ENCODE measurements around the gene HS1BP3. TPM values are rescaled to one million over a fixed set of nuclear protein-coding genes. Genes with fewer than 3 reads are reported as not detected.

The HS1BP3 gene
- total and polyA plus RNA-seq, 2 donors (not counting 3 experiments of a cell fraction or from before 2014, with no cell fraction given) = 27.4 to 33.1 TPM

DNA sequence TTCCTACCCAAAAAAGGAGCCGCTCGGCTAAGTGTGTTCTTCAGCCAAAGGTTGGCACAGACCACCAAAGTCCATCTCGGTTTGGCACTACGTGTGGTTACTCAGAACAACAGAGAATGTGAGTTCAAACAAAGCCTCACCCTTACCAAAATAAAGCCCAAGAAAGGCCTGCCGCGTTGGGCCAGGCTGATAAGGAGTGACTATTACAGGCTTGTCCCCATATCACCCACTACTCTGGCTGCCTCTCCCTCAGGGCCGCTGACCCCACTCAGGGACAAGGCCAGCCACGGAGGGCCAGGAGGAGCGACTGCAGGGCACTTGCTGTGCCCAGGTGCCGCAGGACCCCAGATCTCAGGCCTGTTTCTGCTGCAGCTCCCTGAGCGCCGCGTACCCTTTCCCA, 13.8 kb downstream of the HS1BP3 start:
- BruUV-seq (replicated peaks) = no TSS peak
- no peak for FAIRE-seq

More for the DNA sequence above, 13.8 kb downstream of the HS1BP3 start:
- H3K9me3 ChIP-seq (replicated peaks; ENCODE audit: control insufficient read depth, insufficient read depth, low read length) = no peaks in the 10 kb centered on the region
- no peaks in the 10 kb centered on the region for H3K79me2 ChIP-seq (ENCODE audit: control insufficient read depth, insufficient read depth, low read length)
- H3K4me1 ChIP-seq (ENCODE audit: control insufficient read depth, extremely low read depth, insufficient read depth, low read length) = peaks cover 26% of the 10 kb centered on the region
- H3K4me2 ChIP-seq (ENCODE audit: insufficient read depth, low read length) = no peak overlapping the region
- H3K36me3 ChIP-seq (ENCODE audit: control insufficient read depth in 2 of 2, extremely low read depth in 1 of 2, insufficient read depth in 2 of 2, low read length in 2 of 2) = peaks cover 0 to 22% of the 10 kb centered on the region in 2 experiments
- no peak overlapping the region for H3K27ac ChIP-seq (ENCODE audit: insufficient read depth, low read depth, low read length)
- dilution Hi-C loops (cut with MboI; ENCODE audit: extremely low pct_ligation_motif_present, low sequenced_read_pairs) = loop anchor here (10.0 kb wide), 1 partner anchor 192 kb away; the partner anchor contains the start of gene RHOB
- intact Hi-C loops (cut with micrococcal nuclease) = no loop called here
- no peaks in the 10 kb centered on the region for H4K20me1 ChIP-seq (replicated peaks; ENCODE audit: control insufficient read depth, extremely low read depth, insufficient read depth, low read length)
- H3K27me3 ChIP-seq (ENCODE audit: control insufficient read depth in 2 of 2, insufficient read depth in 2 of 2, low read length in 2 of 2) = no peaks in the 10 kb centered on the region
- DNase-seq (ENCODE audit: low read depth, low spot score) = no peak
- no peak overlapping the region for H3K9ac ChIP-seq (replicated peaks; ENCODE audit: extremely low read depth, insufficient read depth, low read length)
- ChIA-PET POLR2A (no interaction called here), CTCF (interaction anchor here (4.2 to 5.5 kb wide), 3 partner anchors 186 to 198 kb away, joined by 75 to 86 read pairs (median 83); no protein-coding TSS in a partner anchor)
- H2AFZ ChIP-seq (ENCODE audit: low read depth, low read length) = no peak overlapping the region
- H3K4me3 ChIP-seq (replicated peaks in 1 of 3; ENCODE audit: insufficient read depth in 1 of 3, low read depth in 1 of 3, low read length in 3 of 3) = no peak overlapping the region
- no peaks in the 10 kb centered on the region for H3K9me1 ChIP-seq (replicated peaks; ENCODE audit: control insufficient read depth, extremely low read depth, insufficient read depth, low read length)
- TF ChIP-seq, protein P1, sequence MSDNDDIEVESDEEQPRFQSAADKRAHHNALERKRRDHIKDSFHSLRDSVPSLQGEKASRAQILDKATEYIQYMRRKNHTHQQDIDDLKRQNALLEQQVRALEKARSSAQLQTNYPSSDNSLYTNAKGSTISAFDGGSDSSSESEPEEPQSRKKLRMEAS (IDR thresholded peaks at IDR 0.05; ENCODE audit: insufficient read depth, insufficient read length) = no peak
- TF ChIP-seq GATA2 (IDR thresholded peaks at IDR 0.05; ENCODE audit: insufficient read depth, insufficient read length, low read depth, low read length) (no peak), JUN (IDR thresholded peaks at IDR 0.05; ENCODE audit: borderline replicate concordance, insufficient read depth, insufficient read length, low read depth) (no peak), FOS (IDR thresholded peaks at IDR 0.05; ENCODE audit: borderline replicate concordance, insufficient read depth, low read length) (no peak), POLR2AphosphoS5 (IDR thresholded peaks at IDR 0.05; ENCODE audit: insufficient read depth, low read depth, low read length) (no peak), EZH2 (IDR thresholded peaks at IDR 0.05; ENCODE audit: borderline replicate concordance, low read depth, low read length, severe bottlenecking) (no peak), MYC (IDR thresholded peaks at IDR 0.05; ENCODE audit: low read depth, low read length) (no peak), POLR2A (IDR thresholded peaks at IDR 0.05; ENCODE audit: low read depth, low read length) (no peak)
- TF ChIP-seq, protein P2, sequence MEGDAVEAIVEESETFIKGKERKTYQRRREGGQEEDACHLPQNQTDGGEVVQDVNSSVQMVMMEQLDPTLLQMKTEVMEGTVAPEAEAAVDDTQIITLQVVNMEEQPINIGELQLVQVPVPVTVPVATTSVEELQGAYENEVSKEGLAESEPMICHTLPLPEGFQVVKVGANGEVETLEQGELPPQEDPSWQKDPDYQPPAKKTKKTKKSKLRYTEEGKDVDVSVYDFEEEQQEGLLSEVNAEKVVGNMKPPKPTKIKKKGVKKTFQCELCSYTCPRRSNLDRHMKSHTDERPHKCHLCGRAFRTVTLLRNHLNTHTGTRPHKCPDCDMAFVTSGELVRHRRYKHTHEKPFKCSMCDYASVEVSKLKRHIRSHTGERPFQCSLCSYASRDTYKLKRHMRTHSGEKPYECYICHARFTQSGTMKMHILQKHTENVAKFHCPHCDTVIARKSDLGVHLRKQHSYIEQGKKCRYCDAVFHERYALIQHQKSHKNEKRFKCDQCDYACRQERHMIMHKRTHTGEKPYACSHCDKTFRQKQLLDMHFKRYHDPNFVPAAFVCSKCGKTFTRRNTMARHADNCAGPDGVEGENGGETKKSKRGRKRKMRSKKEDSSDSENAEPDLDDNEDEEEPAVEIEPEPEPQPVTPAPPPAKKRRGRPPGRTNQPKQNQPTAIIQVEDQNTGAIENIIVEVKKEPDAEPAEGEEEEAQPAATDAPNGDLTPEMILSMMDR (IDR thresholded peaks at IDR 0.05; ENCODE audit: extremely low read depth in 1 of 2, insufficient read depth in 1 of 2, low read depth in 1 of 2, low read length in 2 of 2) = no peak
